PC-9 (cell line): ENCODE results near the gene SPEN.

ENCODE experiments used
- CTCF ChIP-seq: fragments of 200-600 bp; sonication (generic); conservative IDR thresholded peaks from 2 replicates; pipeline ENCODE4 v1.6.1; 2017; ENCODE audit warnings: mixed run types, antibody characterized with exemption, mild to moderate bottlenecking, moderate library complexity
- EZH2 ChIP-seq: fragments of 200-600 bp; sonication (generic); IDR thresholded peaks from 2 replicates; pipeline ENCODE4 v1.8.0; 2017; ENCODE audit warnings: antibody characterized with exemption, low read depth

GRCh38 chr1:15955552-15955951 lies 108.0 kb downstream of the SPEN start:
- no peak for TF ChIP-seq CTCF
- no peak for TF ChIP-seq EZH2
